HCT116 (cell line): ENCODE data around the gene ESPN.
"Not testable (repeated sequence)": the region's sequence is repeated elsewhere in the genome, so short reads cannot be mapped to it uniquely, and the experiment has no call there.

Experiments
- CTCF ChIP-seq, 3 experiments: fragments of 200-600 bp in 1 of 3; sonication (generic) in 1 of 3; IDR thresholded peaks in 2 of 3; conservative IDR thresholded peaks in 1 of 3; 2 replicates each; pipeline ENCODE4 v1.5.1; 2012 to 2017; ENCODE audit warnings: low read depth in 2 of 3, low read length in 2 of 3, antibody characterized with exemption in 1 of 3, borderline replicate concordance in 1 of 3, control low read depth in 1 of 3, mild to moderate bottlenecking in 1 of 3, mixed read lengths in 1 of 3, mixed run types in 1 of 3, moderate library complexity in 1 of 3; ENCODE audit not compliant: insufficient read depth in 1 of 3
- EZH2phosphoT487 ChIP-seq: fragments of 200-600 bp; IDR thresholded peaks from 2 replicates; pipeline ENCODE4 v1.6.1; 2018; ENCODE audit warnings: antibody characterized with exemption, borderline replicate concordance
- FOSL1 ChIP-seq: IDR thresholded peaks from 2 replicates; pipeline ENCODE4 v1.6.1; 2012; ENCODE audit warnings: low read depth
- POLR2AphosphoS5 ChIP-seq: IDR thresholded peaks from 2 replicates; pipeline ENCODE4 v1.6.1; 2011; ENCODE audit warnings: mild to moderate bottlenecking, low read depth, low read length, moderate library complexity
- RAD21 ChIP-seq: IDR thresholded peaks from 2 replicates; pipeline ENCODE4 v1.6.1; 2012; ENCODE audit warnings: low read depth, mild to moderate bottlenecking
- ZBTB33 ChIP-seq: IDR thresholded peaks from 2 replicates; pipeline ENCODE4 v1.6.1; 2011; ENCODE audit warnings: mild to moderate bottlenecking, low read length, moderate library complexity; ENCODE audit not compliant: insufficient replicate concordance; ENCODE audit errors: extremely low read depth
- TF ChIP-seq, protein P1 (sequence below): IDR thresholded peaks from 2 replicates; pipeline ENCODE4 v1.6.1; 2012

GRCh38 chr1:6436277-6436676 is 11.7 kb downstream of the ESPN start:
- TF ChIP-seq POLR2AphosphoS5; EZH2phosphoT487; CTCF (IDR thresholded peaks at IDR 0.05 in 2 of 3, conservative IDR thresholded peaks at IDR 0.05 in 1 of 3; ENCODE audit: borderline replicate concordance in 1 of 3, insufficient read depth in 1 of 3, low read depth in 2 of 3, low read length in 2 of 3); RAD21; ZBTB33; FOSL1: not testable (repeated sequence)
- TF ChIP-seq, protein P1, sequence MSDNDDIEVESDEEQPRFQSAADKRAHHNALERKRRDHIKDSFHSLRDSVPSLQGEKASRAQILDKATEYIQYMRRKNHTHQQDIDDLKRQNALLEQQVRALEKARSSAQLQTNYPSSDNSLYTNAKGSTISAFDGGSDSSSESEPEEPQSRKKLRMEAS = not testable (repeated sequence)
